ENCODE results near the gene MYO7A.

DNA sequence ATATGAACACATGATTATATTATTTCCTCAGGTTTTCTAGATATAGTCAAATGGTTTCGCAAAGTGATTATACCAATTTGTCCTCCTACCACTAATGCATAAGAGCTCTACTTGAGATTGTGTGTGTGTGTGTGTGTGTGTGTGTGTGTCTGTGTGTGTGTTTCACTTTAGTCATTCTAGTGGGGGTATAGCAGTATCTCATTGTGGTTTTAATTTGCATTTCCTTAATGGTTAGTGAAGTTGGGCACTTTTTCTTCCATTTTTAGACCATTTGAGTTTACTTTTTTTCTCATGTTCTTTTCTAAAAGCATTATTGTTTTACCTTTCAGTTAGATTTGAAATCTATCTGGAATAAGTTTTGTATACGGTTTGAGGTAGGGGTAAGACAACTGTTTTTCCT, 48.4 kb upstream of the MYO7A start:
- TF ChIP-seq, protein P1, sequence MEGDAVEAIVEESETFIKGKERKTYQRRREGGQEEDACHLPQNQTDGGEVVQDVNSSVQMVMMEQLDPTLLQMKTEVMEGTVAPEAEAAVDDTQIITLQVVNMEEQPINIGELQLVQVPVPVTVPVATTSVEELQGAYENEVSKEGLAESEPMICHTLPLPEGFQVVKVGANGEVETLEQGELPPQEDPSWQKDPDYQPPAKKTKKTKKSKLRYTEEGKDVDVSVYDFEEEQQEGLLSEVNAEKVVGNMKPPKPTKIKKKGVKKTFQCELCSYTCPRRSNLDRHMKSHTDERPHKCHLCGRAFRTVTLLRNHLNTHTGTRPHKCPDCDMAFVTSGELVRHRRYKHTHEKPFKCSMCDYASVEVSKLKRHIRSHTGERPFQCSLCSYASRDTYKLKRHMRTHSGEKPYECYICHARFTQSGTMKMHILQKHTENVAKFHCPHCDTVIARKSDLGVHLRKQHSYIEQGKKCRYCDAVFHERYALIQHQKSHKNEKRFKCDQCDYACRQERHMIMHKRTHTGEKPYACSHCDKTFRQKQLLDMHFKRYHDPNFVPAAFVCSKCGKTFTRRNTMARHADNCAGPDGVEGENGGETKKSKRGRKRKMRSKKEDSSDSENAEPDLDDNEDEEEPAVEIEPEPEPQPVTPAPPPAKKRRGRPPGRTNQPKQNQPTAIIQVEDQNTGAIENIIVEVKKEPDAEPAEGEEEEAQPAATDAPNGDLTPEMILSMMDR (conservative IDR thresholded peaks at IDR 0.05) = no peak
- TF ChIP-seq EZH2 (IDR thresholded peaks at IDR 0.05; ENCODE audit: low read depth) = no peak
